OCI-LY1 (cell line): ENCODE data around the gene AMPD3.

Experiments used
- EZH2 ChIP-seq: fragments of 200-600 bp; sonication (generic), shearing (Covaris generic); IDR thresholded peaks from 2 replicates; pipeline ENCODE4 v1.8.0; 2017; ENCODE audit warnings: borderline replicate concordance, mixed run types, mild to moderate bottlenecking, antibody characterized with exemption, low read length, moderate library complexity, mixed read lengths
- TF ChIP-seq, protein P1 (sequence below): fragments of 200-600 bp; sonication (generic), shearing (Covaris generic); IDR thresholded peaks from 2 replicates; pipeline ENCODE4 v1.5.1; 2017; ENCODE audit warnings: mild to moderate bottlenecking, antibody characterized with exemption, low read length, moderate library complexity, mixed read lengths

DNA sequence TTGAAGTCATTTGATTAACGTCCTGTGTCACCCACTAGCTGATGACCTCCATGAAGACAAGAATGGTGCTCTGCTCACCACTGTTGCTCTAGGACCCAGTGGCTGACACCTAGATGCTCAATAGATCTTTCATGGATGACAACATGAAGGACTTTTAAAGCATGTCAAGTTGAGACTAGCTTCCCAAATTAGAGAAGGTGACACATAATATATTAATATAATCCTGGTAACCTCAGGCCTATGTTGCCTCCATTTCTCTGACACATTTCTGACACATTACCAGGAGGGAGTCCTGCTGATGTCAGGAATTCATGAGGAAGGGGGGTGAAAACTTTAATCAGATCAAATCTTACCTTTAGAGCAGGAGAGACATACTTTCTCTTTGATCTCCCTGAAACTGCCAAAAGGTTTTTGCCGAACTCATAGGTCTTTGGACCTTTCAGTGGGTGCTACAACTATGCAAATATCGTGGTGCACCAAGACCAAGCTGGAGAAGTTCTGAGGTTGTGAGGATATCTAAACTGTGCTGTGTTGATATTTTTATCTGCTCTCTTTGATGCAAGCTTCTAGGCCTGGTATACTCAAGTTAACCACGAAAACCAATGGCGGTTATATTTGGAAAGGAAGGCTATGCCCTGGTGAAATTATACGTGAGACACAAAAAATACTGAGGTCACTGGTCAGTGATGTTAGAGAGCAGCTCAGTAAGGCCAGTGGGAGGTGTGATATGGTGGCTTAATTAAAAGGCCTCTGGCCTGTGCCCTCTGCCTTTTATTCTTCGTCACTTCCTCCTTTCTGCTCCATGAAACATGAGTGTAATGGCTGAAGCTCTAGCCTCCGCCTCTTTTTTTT lies 13.2 kb upstream of the AMPD3 start:
- TF ChIP-seq EZH2: no peak
- TF ChIP-seq, protein P1, sequence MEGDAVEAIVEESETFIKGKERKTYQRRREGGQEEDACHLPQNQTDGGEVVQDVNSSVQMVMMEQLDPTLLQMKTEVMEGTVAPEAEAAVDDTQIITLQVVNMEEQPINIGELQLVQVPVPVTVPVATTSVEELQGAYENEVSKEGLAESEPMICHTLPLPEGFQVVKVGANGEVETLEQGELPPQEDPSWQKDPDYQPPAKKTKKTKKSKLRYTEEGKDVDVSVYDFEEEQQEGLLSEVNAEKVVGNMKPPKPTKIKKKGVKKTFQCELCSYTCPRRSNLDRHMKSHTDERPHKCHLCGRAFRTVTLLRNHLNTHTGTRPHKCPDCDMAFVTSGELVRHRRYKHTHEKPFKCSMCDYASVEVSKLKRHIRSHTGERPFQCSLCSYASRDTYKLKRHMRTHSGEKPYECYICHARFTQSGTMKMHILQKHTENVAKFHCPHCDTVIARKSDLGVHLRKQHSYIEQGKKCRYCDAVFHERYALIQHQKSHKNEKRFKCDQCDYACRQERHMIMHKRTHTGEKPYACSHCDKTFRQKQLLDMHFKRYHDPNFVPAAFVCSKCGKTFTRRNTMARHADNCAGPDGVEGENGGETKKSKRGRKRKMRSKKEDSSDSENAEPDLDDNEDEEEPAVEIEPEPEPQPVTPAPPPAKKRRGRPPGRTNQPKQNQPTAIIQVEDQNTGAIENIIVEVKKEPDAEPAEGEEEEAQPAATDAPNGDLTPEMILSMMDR: no peak
